GM21526 (cell line): ENCODE measurements around the gene RACK1.
A peak's percentile ranks its signal among the peaks of the same experiment; 100 is the strongest.

ENCODE experiments used
- ATAC-seq: cut with Tn5 transposase; IDR thresholded peaks from one replicate; pipeline ENCODE4 v1.9.1; 2021; ENCODE audit warnings: moderate library complexity; ENCODE audit not compliant: unreplicated experiment, low FRiP score

The RACK1 gene

GRCh38 chr5:181199881-181200638 is 43.6 kb downstream of the RACK1 start:
- ATAC-seq, result no peak

- peak; percentile 48 for ATAC-seq
Measured at GRCh38 chr5:181198905-181199519, 44.7 kb downstream of the RACK1 start.

GRCh38 chr5:181198106-181198685 is 45.5 kb downstream of the RACK1 start:
- no peak for ATAC-seq

- no peak for ATAC-seq
Measured at GRCh38 chr5:181197326-181197951, 46.3 kb downstream of the RACK1 start.

- no peak for ATAC-seq
Measured at GRCh38 chr5:181195249-181195761, 48.4 kb downstream of the RACK1 start.

GRCh38 chr5:181194489-181195248 is 49.0 kb downstream of the RACK1 start:
- no peak for ATAC-seq

- no peak for ATAC-seq
Measured at GRCh38 chr5:181193656-181194055, 50.0 kb downstream of the RACK1 start.

GRCh38 chr5:181192337-181193046 is 51.2 kb downstream of the RACK1 start:
- ATAC-seq, result no peak

GRCh38 chr5:181191526-181192336 is 52.0 kb downstream of the RACK1 start:
- peak; percentile 53 for ATAC-seq

GRCh38 chr5:181190711-181191525 is 52.8 kb downstream of the RACK1 start:
- ATAC-seq, result peak; percentile 3

- no peak for ATAC-seq
Measured at GRCh38 chr5:181189962-181190710, 53.6 kb downstream of the RACK1 start.

GRCh38 chr5:181189363-181189961 is 54.2 kb downstream of the RACK1 start:
- no peak for ATAC-seq

- no peak for ATAC-seq
Measured at GRCh38 chr5:181188700-181189362, 54.9 kb downstream of the RACK1 start.

- ATAC-seq, result no peak
Measured at GRCh38 chr5:181187500-181188213, 56.0 kb downstream of the RACK1 start.

GRCh38 chr5:181186986-181187499 is 56.7 kb downstream of the RACK1 start:
- no peak for ATAC-seq
